H9 (cell line): ENCODE results near the gene MAL. TPM values are rescaled to one million over a fixed set of nuclear protein-coding genes. Genes with fewer than 3 reads are reported as not detected.

ENCODE experiments used
- DNase-seq: peaks from one replicate; pipeline ENCODE4 v3.0.0-alpha.2; 2017
- H2AFZ ChIP-seq: one replicate; pipeline ENCODE4 v1.6.1; 2013; ENCODE audit warnings: mild to moderate bottlenecking, low read length, control low read depth, moderate library complexity
- H2AK5ac ChIP-seq: 2 replicates; pipeline ENCODE4 v1.6.1; 2013; ENCODE audit warnings: low read length, control low read depth, mixed read lengths; ENCODE audit not compliant: insufficient read length
- H2BK120ac ChIP-seq: one replicate; pipeline ENCODE4 v1.6.1; 2013; ENCODE audit warnings: low read depth, mild to moderate bottlenecking, low read length, control low read depth, inconsistent platforms; ENCODE audit not compliant: poor library complexity, severe bottlenecking
- H2BK12ac ChIP-seq: 2 replicates; pipeline ENCODE4 v1.6.1; 2013; ENCODE audit warnings: low read length, control low read depth, mixed read lengths, low read depth; ENCODE audit not compliant: insufficient read length
- H2BK15ac ChIP-seq: 2 replicates; pipeline ENCODE4 v1.6.1; 2013; ENCODE audit warnings: low read depth, low read length, control low read depth
- H2BK20ac ChIP-seq: one replicate; pipeline ENCODE4 v1.6.1; 2013; ENCODE audit warnings: low read depth, mild to moderate bottlenecking, low read length, control low read depth, inconsistent platforms; ENCODE audit not compliant: poor library complexity, severe bottlenecking
- H2BK5ac ChIP-seq: 2 replicates; pipeline ENCODE4 v1.6.1; 2013; ENCODE audit warnings: low read length, control low read depth, mixed read lengths; ENCODE audit not compliant: insufficient read length
- H3K14ac ChIP-seq: 2 replicates; pipeline ENCODE4 v1.6.1; 2013; ENCODE audit warnings: low read length, control low read depth; ENCODE audit not compliant: insufficient read depth
- H3K18ac ChIP-seq: 2 replicates; pipeline ENCODE4 v1.6.1; 2013; ENCODE audit warnings: low read depth, mild to moderate bottlenecking, mixed read lengths, low read length, control low read depth; ENCODE audit not compliant: insufficient read length
- H3K23ac ChIP-seq: 2 replicates; pipeline ENCODE4 v1.6.1; 2013; ENCODE audit warnings: low read length, control low read depth, mixed read lengths, low read depth; ENCODE audit not compliant: insufficient read length
- H3K23me2 ChIP-seq: 2 replicates; pipeline ENCODE4 v1.6.1; 2013; ENCODE audit warnings: low read depth, mild to moderate bottlenecking, mixed read lengths, low read length, control low read depth; ENCODE audit not compliant: insufficient read length, poor library complexity, severe bottlenecking
- H3K27ac ChIP-seq: 2 replicates; pipeline ENCODE4 v1.5.1; 2013; ENCODE audit warnings: low read length, control low read depth, mixed read lengths, low read depth; ENCODE audit not compliant: insufficient read length
- H3K27me3 ChIP-seq: 2 replicates; pipeline ENCODE4 v1.6.1; 2013; ENCODE audit warnings: low read length, control low read depth, inconsistent platforms; ENCODE audit not compliant: insufficient read depth
- H3K4ac ChIP-seq: 2 replicates; pipeline ENCODE4 v1.6.1; 2013; ENCODE audit warnings: low read depth, mild to moderate bottlenecking, control low read depth, inconsistent platforms, low read length, moderate library complexity
- H3K4me1 ChIP-seq: 2 replicates; pipeline ENCODE4 v1.6.1; 2013; ENCODE audit warnings: low read length, control low read depth, inconsistent platforms; ENCODE audit not compliant: insufficient read depth
- H3K4me2 ChIP-seq: 2 replicates; pipeline ENCODE4 v1.6.1; 2013; ENCODE audit warnings: low read length, control low read depth, mixed read lengths; ENCODE audit not compliant: insufficient read length, insufficient read depth
- H3K56ac ChIP-seq: 2 replicates; pipeline ENCODE4 v1.6.1; 2013; ENCODE audit warnings: low read depth, mild to moderate bottlenecking, mixed read lengths, low read length, control low read depth; ENCODE audit not compliant: insufficient read length
- H3K79me1 ChIP-seq: 2 replicates; pipeline ENCODE4 v1.6.1; 2013; ENCODE audit warnings: low read depth, mild to moderate bottlenecking, moderate library complexity, low read length, control low read depth, inconsistent platforms; ENCODE audit not compliant: insufficient read depth, poor library complexity, severe bottlenecking
- H3K79me2 ChIP-seq: 2 replicates; pipeline ENCODE4 v1.6.1; 2013; ENCODE audit warnings: low read length, control low read depth, inconsistent platforms; ENCODE audit not compliant: insufficient read depth
- H3K9ac ChIP-seq: 2 replicates; pipeline ENCODE4 v1.6.1; 2013; ENCODE audit warnings: low read length, control low read depth, mixed read lengths; ENCODE audit not compliant: insufficient read length; ENCODE audit errors: extremely low read depth
- H3K9me3 ChIP-seq: one replicate; pipeline ENCODE4 v1.6.1; 2013; ENCODE audit warnings: low read depth, low read length, inconsistent platforms; ENCODE audit not compliant: control insufficient read depth
- H3T11ph ChIP-seq: one replicate; pipeline ENCODE4 v1.6.1; 2013; ENCODE audit warnings: mild to moderate bottlenecking, low read length, control low read depth, inconsistent platforms
- H4K20me1 ChIP-seq: one replicate; pipeline ENCODE4 v1.6.1; 2013; ENCODE audit not compliant: control insufficient read depth, insufficient read length, insufficient read depth
- H4K5ac ChIP-seq: 2 replicates; pipeline ENCODE4 v1.6.1; 2013; ENCODE audit warnings: low read depth, mild to moderate bottlenecking, mixed read lengths, low read length, control low read depth; ENCODE audit not compliant: insufficient read length
- H4K8ac ChIP-seq: replicated peaks from 2 replicates; pipeline ENCODE4 v1.6.1; 2013; ENCODE audit warnings: low read length, control low read depth, mixed read lengths, low read depth; ENCODE audit not compliant: insufficient read length
- H4K91ac ChIP-seq: 2 replicates; pipeline ENCODE4 v1.6.1; 2013; ENCODE audit warnings: low read depth, mild to moderate bottlenecking, moderate library complexity, mixed read lengths, low read length, control low read depth; ENCODE audit not compliant: insufficient read length
- H3K27ac Mint-ChIP-seq, 3 experiments: 2 replicates in 2 of 3; 3 replicates in 1 of 3; pipeline ENCODE4 v1.8.0; 2020 to 2021; ENCODE audit warnings: mixed read lengths in 3 of 3, mild to moderate bottlenecking in 1 of 3, moderate library complexity in 1 of 3
- H3K27me3 Mint-ChIP-seq: 2 replicates; pipeline ENCODE4 v1.8.0; 2021; ENCODE audit warnings: low read depth, mild to moderate bottlenecking, moderate library complexity, mixed read lengths
- H3K36me3 Mint-ChIP-seq, 3 experiments: 2 replicates in 2 of 3; 3 replicates in 1 of 3; pipeline ENCODE4 v1.8.0; 2020 to 2021; ENCODE audit warnings: low read depth in 3 of 3, mixed read lengths in 3 of 3; ENCODE audit not compliant: insufficient read depth in 1 of 3
- H3K4me1 Mint-ChIP-seq, 2 experiments: 2 replicates each; pipeline ENCODE4 v1.8.0; 2020; ENCODE audit warnings: mixed read lengths in 2 of 2
- H3K4me3 Mint-ChIP-seq, 2 experiments: 2 replicates in 1 of 2; 3 replicates in 1 of 2; pipeline ENCODE4 v1.8.0; 2020 to 2021; ENCODE audit warnings: mild to moderate bottlenecking in 2 of 2, mixed read lengths in 2 of 2, moderate library complexity in 1 of 2
- H3K9me3 Mint-ChIP-seq, 2 experiments: 2 replicates in 1 of 2; 3 replicates in 1 of 2; pipeline ENCODE4 v1.8.0; 2020; ENCODE audit warnings: mild to moderate bottlenecking in 2 of 2, mixed read lengths in 2 of 2, moderate library complexity in 1 of 2
- CTCF ChIP-seq: fragments of 200-600 bp; sonication (generic); conservative IDR thresholded peaks from 3 replicates; pipeline ENCODE4 v1.8.0; 2021; ENCODE audit warnings: antibody characterized with exemption, mild to moderate bottlenecking
- WGBS: extraction: QIAGEN DNeasy Blood & Tissue Kit; methylation state at CpG from one replicate; pipeline ENCODE4 v1.1.7; 2013; ENCODE audit warnings: missing lambda C conversion rate, low lambda C conversion rate, mixed read lengths; ENCODE audit not compliant: insufficient read length; ENCODE audit errors: extremely low coverage; 5-methylcytosine and 5-hydroxymethylcytosine counted together
- total RNA-seq: library from RNA; stranded (reverse); gene quantifications from 2 replicates; pipeline ENCODE4 v1.2.1, GENCODE V29; 2021

The MAL gene
- total RNA-seq, 1 experiment from 2014 or later, result not detected

- no peaks in the 10 kb centered on the region for H4K20me1 ChIP-seq
- Mint-ChIP-seq H3K27me3 (peaks cover 16% of the 10 kb centered on the region), H3K36me3 (no peaks in the 10 kb centered on the region; a peak in 1 of 7 replicates), H3K4me1 (peaks cover 12 to 27% of the 10 kb centered on the region in 2 experiments), H3K4me3 (no peak overlapping the region), H3K9me3 (no peaks in the 10 kb centered on the region), H3K27ac (no peak overlapping the region)
- TF ChIP-seq CTCF, result no peak
- no peak overlapping the region for H2BK12ac ChIP-seq
- H4K5ac ChIP-seq, result no peak overlapping the region
- H2BK15ac ChIP-seq, result no peak overlapping the region
- no peak overlapping the region for H2BK120ac ChIP-seq
- no peak overlapping the region for H2AK5ac ChIP-seq
- H3K23me2 ChIP-seq, result no peaks in the 10 kb centered on the region
- H3K4ac ChIP-seq, result no peak overlapping the region
- H3K27me3 ChIP-seq, result no peaks in the 10 kb centered on the region
- no peak overlapping the region for H3K4me2 ChIP-seq
- no peak overlapping the region for H3K14ac ChIP-seq
- DNase-seq, result no peak
- no peaks in the 10 kb centered on the region for H3K79me1 ChIP-seq
- WGBS, result no CpG with 5 or more reads among the region's 10 CpGs
- no peaks in the 10 kb centered on the region for H3K9me3 ChIP-seq
- no peak overlapping the region for H4K91ac ChIP-seq
- no peak overlapping the region for H3K27ac ChIP-seq
- H3K18ac ChIP-seq, result no peak overlapping the region
- no peak overlapping the region for H3K56ac ChIP-seq
- no peaks in the 10 kb centered on the region for H3K4me1 ChIP-seq
- H3K79me2 ChIP-seq, result no peaks in the 10 kb centered on the region
- H2BK20ac ChIP-seq, result no peak overlapping the region
- H4K8ac ChIP-seq, result no peak overlapping the region
- H2AFZ ChIP-seq, result no peak overlapping the region
- H3K9ac ChIP-seq, result no peak overlapping the region
- H3K23ac ChIP-seq, result no peak overlapping the region
- H3T11ph ChIP-seq, result no peak overlapping the region
- H2BK5ac ChIP-seq, result no peak overlapping the region
Measured at GRCh38 chr2:95010126-95010525, 15.4 kb upstream of the MAL start.
